ENCODE measurements around the gene ZNF536. TPM values are rescaled to one million over a fixed set of nuclear protein-coding genes. Genes with fewer than 3 reads are reported as not detected.

ZNF536 gene
- total RNA-seq, 1 experiment from 2014 or later = not detected

DNA sequence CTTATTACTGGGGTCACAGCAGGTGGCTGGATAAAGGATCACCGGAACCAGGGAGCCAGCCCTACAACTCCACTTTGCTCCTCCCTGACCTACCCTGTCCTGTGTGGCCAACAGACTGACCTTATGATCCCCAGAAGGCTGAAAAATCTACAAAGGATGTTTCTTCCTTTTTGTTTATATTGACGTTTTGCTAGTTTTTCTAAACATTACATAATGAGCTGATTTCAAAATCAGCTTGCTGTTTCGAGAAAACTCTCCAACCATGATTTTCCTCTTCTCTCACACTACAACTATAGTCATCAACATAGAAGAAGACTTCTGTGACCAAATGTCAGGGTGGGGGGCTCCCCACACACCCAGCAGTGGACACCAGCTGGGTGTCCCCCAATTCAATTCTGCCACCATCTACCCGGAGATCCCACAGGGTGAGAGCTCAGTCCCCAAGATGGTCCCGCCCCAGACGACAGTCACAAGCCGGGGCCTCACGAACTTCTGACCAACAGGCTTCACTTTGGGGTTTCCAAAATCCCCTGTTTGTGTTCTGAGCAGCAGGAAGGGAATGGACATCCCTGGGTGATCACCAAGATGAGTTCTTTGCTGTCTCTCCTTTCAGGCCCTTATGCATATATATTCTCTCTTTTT is 35.0 kb downstream of the ZNF536 start:
- BruUV-seq (replicated peaks) = no TSS peak
- Histone ChIP-seq H3K27ac (ENCODE audit: low read length) (no peak overlapping the region), H3K27me3 (ENCODE audit: low read length) (no peaks in the 10 kb centered on the region), H3K9me2 (replicated peaks; ENCODE audit: low read length) (no peaks in the 10 kb centered on the region), H3K4me1 (ENCODE audit: insufficient read depth, low read length) (no peaks in the 10 kb centered on the region), H3K9me3 (ENCODE audit: low read length) (no peaks in the 10 kb centered on the region), H2AFZ (ENCODE audit: low read length) (no peak overlapping the region), H3K36me3 (ENCODE audit: low read depth, low read length) (no peaks in the 10 kb centered on the region), H3K4me2 (ENCODE audit: low read length) (no peak overlapping the region), H3K79me2 (ENCODE audit: low read length) (no peaks in the 10 kb centered on the region), H3K4me3 (ENCODE audit: low read length) (no peak overlapping the region), H4K20me1 (ENCODE audit: low read length) (no peaks in the 10 kb centered on the region), H3K9ac (ENCODE audit: low read length) (no peak overlapping the region), H3F3A (ENCODE audit: low read length, unreplicated experiment) (no peaks in the 10 kb centered on the region)
- CTCF ChIA-PET = no interaction called here
- POLR2A ChIA-PET (ENCODE audit: unreplicated experiment) = no interaction called here
- DNase-seq (no peak), ATAC-seq (no peak)
- intact Hi-C loops (cut with micrococcal nuclease) = no loop called here
- no peak for TF ChIP-seq EZH2 (IDR thresholded peaks at IDR 0.05; ENCODE audit: low read length, unreplicated experiment)
- TF ChIP-seq EZH2phosphoT487 (IDR thresholded peaks at IDR 0.05; ENCODE audit: borderline replicate concordance, low read length) = no peak
- TF ChIP-seq, protein P1, sequence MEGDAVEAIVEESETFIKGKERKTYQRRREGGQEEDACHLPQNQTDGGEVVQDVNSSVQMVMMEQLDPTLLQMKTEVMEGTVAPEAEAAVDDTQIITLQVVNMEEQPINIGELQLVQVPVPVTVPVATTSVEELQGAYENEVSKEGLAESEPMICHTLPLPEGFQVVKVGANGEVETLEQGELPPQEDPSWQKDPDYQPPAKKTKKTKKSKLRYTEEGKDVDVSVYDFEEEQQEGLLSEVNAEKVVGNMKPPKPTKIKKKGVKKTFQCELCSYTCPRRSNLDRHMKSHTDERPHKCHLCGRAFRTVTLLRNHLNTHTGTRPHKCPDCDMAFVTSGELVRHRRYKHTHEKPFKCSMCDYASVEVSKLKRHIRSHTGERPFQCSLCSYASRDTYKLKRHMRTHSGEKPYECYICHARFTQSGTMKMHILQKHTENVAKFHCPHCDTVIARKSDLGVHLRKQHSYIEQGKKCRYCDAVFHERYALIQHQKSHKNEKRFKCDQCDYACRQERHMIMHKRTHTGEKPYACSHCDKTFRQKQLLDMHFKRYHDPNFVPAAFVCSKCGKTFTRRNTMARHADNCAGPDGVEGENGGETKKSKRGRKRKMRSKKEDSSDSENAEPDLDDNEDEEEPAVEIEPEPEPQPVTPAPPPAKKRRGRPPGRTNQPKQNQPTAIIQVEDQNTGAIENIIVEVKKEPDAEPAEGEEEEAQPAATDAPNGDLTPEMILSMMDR (conservative IDR thresholded peaks at IDR 0.05; ENCODE audit: low read depth, low read length) = no peak

DNA sequence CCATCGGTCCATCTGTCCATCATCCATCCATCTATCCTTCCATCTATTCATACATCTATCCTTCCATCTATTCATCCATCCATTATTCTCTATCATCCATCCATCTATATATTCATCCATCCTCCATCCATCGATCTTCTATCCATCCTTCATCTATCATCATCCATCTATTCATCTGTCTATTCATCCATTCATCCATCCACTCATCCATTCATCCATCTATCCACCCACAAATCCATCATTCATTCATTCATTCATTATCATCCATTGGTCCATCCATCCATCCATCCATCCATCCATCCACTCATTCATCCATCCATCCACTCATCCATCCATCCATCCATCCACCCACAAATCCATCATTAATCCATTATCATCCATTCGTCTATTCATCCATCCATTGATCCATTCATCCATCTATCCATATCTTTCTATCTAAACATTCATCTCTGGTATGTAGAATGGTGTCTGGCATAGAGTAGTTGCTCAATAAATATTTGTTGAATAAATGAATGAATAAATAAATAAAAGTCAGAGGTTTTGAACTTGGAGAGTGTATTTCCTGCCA is 36.6 kb downstream of the ZNF536 start:
- Histone ChIP-seq H3K36me3 (ENCODE audit: low read depth, low read length) (no peaks in the 10 kb centered on the region), H2AFZ (ENCODE audit: low read length) (no peak overlapping the region), H3K4me1 (ENCODE audit: insufficient read depth, low read length) (no peaks in the 10 kb centered on the region), H3K4me3 (ENCODE audit: low read length) (no peak overlapping the region), H3K79me2 (ENCODE audit: low read length) (no peaks in the 10 kb centered on the region), H3K27ac (ENCODE audit: low read length) (no peak overlapping the region), H4K20me1 (ENCODE audit: low read length) (no peaks in the 10 kb centered on the region), H3K9me2 (replicated peaks; ENCODE audit: low read length) (no peaks in the 10 kb centered on the region), H3F3A (ENCODE audit: low read length, unreplicated experiment) (no peaks in the 10 kb centered on the region), H3K9me3 (ENCODE audit: low read length) (no peaks in the 10 kb centered on the region), H3K27me3 (ENCODE audit: low read length) (no peaks in the 10 kb centered on the region), H3K4me2 (ENCODE audit: low read length) (no peak overlapping the region), H3K9ac (ENCODE audit: low read length) (no peak overlapping the region)
- no peak for DNase-seq
- POLR2A ChIA-PET (ENCODE audit: unreplicated experiment) = no interaction called here
- no TSS peak for BruUV-seq (replicated peaks)
- no peak for TF ChIP-seq EZH2phosphoT487 (IDR thresholded peaks at IDR 0.05; ENCODE audit: borderline replicate concordance, low read length)
- TF ChIP-seq, protein P1 (conservative IDR thresholded peaks at IDR 0.05; ENCODE audit: low read depth, low read length) = no peak
- no peak for TF ChIP-seq EZH2 (IDR thresholded peaks at IDR 0.05; ENCODE audit: low read length, unreplicated experiment)
- CTCF ChIA-PET = no interaction called here
- ATAC-seq = no peak
- intact Hi-C loops (cut with micrococcal nuclease) = no loop called here

DNA sequence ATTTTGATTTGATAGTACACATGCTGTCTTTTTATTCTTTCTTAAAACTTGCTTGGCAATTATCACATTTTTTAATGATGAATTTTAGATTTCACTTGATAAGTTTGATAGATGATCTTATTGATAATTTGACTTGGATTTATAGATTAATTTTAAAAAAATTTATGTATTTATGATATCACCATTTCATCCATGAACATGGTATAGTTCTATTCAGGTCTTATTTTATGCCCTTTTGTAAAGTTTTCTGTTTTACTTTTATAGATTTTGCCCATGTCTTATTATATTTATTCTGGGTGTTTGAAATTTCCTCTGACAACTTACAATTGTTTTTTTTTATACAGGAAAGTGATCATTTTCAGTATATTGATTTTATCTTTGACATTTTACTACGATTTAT is 39.5 kb downstream of the ZNF536 start:
- Histone ChIP-seq H2AFZ (ENCODE audit: low read length) (no peak overlapping the region), H3K79me2 (ENCODE audit: low read length) (no peaks in the 10 kb centered on the region), H3K9me3 (ENCODE audit: low read length) (no peaks in the 10 kb centered on the region), H3K9me2 (replicated peaks; ENCODE audit: low read length) (no peaks in the 10 kb centered on the region), H3F3A (ENCODE audit: low read length, unreplicated experiment) (no peaks in the 10 kb centered on the region), H3K4me3 (ENCODE audit: low read length) (no peak overlapping the region), H4K20me1 (ENCODE audit: low read length) (no peaks in the 10 kb centered on the region), H3K4me2 (ENCODE audit: low read length) (no peak overlapping the region), H3K4me1 (ENCODE audit: insufficient read depth, low read length) (no peaks in the 10 kb centered on the region), H3K27ac (ENCODE audit: low read length) (no peak overlapping the region), H3K36me3 (ENCODE audit: low read depth, low read length) (no peaks in the 10 kb centered on the region), H3K9ac (ENCODE audit: low read length) (no peak overlapping the region), H3K27me3 (ENCODE audit: low read length) (no peaks in the 10 kb centered on the region)
- ChIA-PET POLR2A (ENCODE audit: unreplicated experiment) (no interaction called here), CTCF (no interaction called here)
- ATAC-seq = no peak
- DNase-seq = no peak
- intact Hi-C loops (cut with micrococcal nuclease) = no loop called here
- no TSS peak for BruUV-seq (replicated peaks)
- TF ChIP-seq EZH2 (IDR thresholded peaks at IDR 0.05; ENCODE audit: low read length, unreplicated experiment) = no peak
- TF ChIP-seq, protein P1 (conservative IDR thresholded peaks at IDR 0.05; ENCODE audit: low read depth, low read length) = no peak
- TF ChIP-seq EZH2phosphoT487 (IDR thresholded peaks at IDR 0.05; ENCODE audit: borderline replicate concordance, low read length) = no peak
